Epithelial cell of esophagus (primary cell): ENCODE data around the gene PDE4B.
"Not testable (repeated sequence)": the region's sequence is repeated elsewhere in the genome, so short reads cannot be mapped to it uniquely, and the experiment has no call there.

Experiments used
- DNase-seq: peaks from one replicate; pipeline ENCODE4 v3.0.0; 2010; ENCODE audit warnings: low read depth
- H3K4me3 ChIP-seq: 2 replicates; pipeline ENCODE4 v1.5.1; 2011; ENCODE audit warnings: mild to moderate bottlenecking, low read length, control low read depth
- TF ChIP-seq, protein P1 (sequence below): IDR thresholded peaks from 2 replicates; pipeline ENCODE4 v1.5.1; 2011; ENCODE audit warnings: low read depth, mild to moderate bottlenecking, low read length, control low read depth, inconsistent platforms; ENCODE audit not compliant: insufficient read depth; ENCODE audit errors: missing control alignments

Gene PDE4B

GRCh38 chr1:66108624-66109023 is 315.9 kb downstream of the PDE4B start:
- DNase-seq = no peak
- no peak overlapping the region for H3K4me3 ChIP-seq
- TF ChIP-seq, protein P1, sequence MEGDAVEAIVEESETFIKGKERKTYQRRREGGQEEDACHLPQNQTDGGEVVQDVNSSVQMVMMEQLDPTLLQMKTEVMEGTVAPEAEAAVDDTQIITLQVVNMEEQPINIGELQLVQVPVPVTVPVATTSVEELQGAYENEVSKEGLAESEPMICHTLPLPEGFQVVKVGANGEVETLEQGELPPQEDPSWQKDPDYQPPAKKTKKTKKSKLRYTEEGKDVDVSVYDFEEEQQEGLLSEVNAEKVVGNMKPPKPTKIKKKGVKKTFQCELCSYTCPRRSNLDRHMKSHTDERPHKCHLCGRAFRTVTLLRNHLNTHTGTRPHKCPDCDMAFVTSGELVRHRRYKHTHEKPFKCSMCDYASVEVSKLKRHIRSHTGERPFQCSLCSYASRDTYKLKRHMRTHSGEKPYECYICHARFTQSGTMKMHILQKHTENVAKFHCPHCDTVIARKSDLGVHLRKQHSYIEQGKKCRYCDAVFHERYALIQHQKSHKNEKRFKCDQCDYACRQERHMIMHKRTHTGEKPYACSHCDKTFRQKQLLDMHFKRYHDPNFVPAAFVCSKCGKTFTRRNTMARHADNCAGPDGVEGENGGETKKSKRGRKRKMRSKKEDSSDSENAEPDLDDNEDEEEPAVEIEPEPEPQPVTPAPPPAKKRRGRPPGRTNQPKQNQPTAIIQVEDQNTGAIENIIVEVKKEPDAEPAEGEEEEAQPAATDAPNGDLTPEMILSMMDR = no peak

DNA sequence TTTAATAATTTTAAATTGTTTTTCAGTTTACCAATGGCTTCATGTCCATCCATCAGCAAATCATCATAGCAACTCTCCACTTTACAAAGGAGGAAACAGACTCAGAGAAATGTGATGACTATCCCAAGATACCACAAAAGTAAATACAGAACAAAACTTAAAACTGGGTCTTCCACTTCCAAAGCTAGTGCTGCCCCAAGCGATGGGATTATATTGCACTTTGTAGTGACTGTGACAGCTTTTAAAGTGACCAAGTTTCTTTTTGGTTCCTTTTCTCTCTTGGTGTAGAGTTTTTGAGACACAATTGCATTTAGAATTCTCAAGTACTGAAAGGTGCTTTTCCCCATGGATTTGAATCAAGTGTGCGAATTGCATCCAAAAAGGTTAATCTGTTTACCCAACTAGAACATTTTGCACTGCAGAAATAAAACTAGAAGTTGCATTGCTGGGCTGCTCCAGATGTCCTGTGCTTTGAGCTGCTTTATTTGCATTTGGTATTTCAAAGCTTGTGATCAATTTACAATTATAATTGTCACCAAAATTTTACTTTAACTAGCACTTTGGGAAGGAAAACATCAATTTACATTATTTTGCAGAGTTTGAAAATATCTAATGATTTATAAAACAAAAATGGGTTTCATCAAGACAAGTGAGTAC is 320.2 kb downstream of the PDE4B start:
- no peak for DNase-seq
- no peak overlapping the region for H3K4me3 ChIP-seq
- TF ChIP-seq, protein P1 = no peak

- no peak for DNase-seq
- TF ChIP-seq, protein P1 = no peak
- no peak overlapping the region for H3K4me3 ChIP-seq
Measured at GRCh38 chr1:66119148-66119547, 326.5 kb downstream of the PDE4B start.

DNA sequence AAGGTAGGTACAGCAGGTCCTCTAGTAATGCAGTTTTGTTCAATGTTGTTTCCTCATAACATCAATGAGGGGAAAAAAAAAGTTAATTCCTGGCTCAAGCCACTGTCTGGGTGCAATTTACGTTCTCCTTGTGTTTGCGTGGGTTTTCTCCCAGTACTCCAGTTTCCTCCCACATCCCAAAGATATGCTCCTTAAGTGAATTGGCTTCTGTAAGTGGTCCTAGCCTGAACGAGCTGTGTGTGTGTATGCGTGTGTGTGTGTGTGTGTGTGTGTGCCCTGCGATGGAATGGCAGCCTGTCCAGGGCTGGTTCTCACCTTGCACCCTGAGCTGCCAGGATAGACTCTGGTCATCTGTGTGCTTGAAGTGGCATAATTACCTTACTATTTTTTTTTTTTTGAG is 332.0 kb downstream of the PDE4B start:
- DNase-seq = no peak
- H3K4me3 ChIP-seq = no peak overlapping the region
- TF ChIP-seq, protein P1 = no peak

GRCh38 chr1:66128641-66129040 is 335.9 kb downstream of the PDE4B start:
- not testable (repeated sequence) for DNase-seq

GRCh38 chr1:66132324-66132723 is 339.6 kb downstream of the PDE4B start:
- H3K4me3 ChIP-seq = no peak overlapping the region
- no peak for DNase-seq
- TF ChIP-seq, protein P1 = no peak

More at GRCh38 chr1:66128641-66129040, 335.9 kb downstream of the PDE4B start:
- not testable (repeated sequence) for H3K4me3 ChIP-seq

DNA sequence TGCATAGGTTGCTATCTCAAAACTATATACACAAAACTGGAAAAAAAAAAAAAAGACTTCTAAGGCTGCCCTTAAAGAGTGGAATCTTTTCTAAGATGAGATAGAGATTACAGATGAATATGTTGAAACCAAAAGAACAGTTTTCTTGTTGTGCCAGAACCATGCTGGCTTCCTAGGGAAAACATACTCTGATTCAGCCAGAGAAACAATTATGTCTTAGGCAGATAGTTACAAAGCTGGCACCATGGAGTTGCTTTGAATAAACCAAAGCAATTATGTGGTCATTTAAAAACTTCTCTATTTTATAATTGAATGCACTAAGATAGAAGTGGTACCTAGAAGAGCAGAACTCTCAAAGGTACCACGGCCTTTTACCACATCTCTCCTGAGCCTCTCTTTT is 341.3 kb downstream of the PDE4B start:
- DNase-seq = no peak
- no peak overlapping the region for H3K4me3 ChIP-seq
- TF ChIP-seq, protein P1 = no peak

DNA sequence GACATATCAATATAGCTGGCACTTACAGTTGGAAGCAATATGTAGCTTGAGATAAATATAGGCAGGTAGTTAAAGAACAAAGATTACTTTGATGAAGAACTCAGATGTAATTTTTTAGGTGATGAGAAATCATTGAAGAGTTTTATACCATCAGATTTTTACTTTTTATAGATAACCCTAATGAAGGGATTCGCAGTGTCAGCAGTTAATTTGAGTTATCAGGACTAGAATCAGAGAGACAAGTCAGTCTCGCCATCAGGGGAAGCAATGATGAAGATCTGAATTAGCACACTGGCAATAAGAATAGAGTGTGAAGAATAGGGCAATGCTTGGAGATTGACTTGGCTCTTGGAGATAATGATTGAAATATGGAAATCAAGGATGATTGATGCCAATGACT is 342.5 kb downstream of the PDE4B start:
- TF ChIP-seq, protein P1 = no peak
- H3K4me3 ChIP-seq = no peak overlapping the region

GRCh38 chr1:66136423-66136822 is 343.7 kb downstream of the PDE4B start:
- DNase-seq, H3K4me3 ChIP-seq: not testable (repeated sequence)

More for the DNA sequence above, 342.5 kb downstream of the PDE4B start:
- no peak for DNase-seq
